LNCAP (cell line): Measurements from ENCODE around the gene RAB11FIP3.

Source experiments
- TF ChIP-seq, protein P1 (sequence below): fragments of 450-650 bp; IDR thresholded peaks from 2 replicates; pipeline ENCODE4 v1.5.1; 2017; ENCODE audit warnings: mild to moderate bottlenecking

The RAB11FIP3 gene

GRCh38 chr16:398561-399339, 26.7 kb upstream of the RAB11FIP3 start:
- TF ChIP-seq, protein P1, sequence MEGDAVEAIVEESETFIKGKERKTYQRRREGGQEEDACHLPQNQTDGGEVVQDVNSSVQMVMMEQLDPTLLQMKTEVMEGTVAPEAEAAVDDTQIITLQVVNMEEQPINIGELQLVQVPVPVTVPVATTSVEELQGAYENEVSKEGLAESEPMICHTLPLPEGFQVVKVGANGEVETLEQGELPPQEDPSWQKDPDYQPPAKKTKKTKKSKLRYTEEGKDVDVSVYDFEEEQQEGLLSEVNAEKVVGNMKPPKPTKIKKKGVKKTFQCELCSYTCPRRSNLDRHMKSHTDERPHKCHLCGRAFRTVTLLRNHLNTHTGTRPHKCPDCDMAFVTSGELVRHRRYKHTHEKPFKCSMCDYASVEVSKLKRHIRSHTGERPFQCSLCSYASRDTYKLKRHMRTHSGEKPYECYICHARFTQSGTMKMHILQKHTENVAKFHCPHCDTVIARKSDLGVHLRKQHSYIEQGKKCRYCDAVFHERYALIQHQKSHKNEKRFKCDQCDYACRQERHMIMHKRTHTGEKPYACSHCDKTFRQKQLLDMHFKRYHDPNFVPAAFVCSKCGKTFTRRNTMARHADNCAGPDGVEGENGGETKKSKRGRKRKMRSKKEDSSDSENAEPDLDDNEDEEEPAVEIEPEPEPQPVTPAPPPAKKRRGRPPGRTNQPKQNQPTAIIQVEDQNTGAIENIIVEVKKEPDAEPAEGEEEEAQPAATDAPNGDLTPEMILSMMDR = no peak

DNA sequence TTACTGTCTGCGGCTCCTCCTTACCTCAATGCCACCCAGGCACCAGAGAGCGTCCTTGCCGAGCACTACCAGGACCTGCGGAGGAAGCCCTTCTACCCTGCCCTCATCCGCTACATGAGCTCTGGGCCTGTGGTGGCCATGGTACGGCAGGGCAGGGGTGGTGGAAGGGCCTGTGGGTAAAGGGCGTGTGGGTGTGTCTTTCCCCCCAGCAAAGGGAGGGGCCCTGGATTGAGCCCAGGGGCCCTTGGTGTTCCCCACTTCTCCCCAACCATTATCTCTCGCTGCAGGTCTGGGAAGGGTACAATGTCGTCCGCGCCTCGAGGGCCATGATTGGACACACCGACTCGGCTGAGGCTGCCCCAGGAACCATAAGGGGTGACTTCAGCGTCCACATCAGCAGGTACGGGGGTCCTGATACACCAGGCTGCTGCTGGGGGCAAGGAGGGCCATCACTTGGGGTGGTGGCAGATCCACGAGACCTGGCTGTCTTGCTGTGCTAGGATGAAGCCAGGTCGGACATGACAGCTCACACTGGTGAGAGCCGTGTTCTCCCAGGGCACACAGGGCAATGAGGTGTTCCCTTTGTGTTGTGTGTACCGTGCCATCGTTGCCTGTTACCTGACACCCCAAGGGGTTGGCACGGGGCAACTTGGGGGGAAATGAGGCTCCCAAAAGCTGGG, 26.0 kb upstream of the RAB11FIP3 start:
- TF ChIP-seq, protein P1 = no peak

- TF ChIP-seq, protein P1 = no peak
These were observed 25.3 kb upstream of the RAB11FIP3 start for GRCh38 chr16:400061-400591.

DNA sequence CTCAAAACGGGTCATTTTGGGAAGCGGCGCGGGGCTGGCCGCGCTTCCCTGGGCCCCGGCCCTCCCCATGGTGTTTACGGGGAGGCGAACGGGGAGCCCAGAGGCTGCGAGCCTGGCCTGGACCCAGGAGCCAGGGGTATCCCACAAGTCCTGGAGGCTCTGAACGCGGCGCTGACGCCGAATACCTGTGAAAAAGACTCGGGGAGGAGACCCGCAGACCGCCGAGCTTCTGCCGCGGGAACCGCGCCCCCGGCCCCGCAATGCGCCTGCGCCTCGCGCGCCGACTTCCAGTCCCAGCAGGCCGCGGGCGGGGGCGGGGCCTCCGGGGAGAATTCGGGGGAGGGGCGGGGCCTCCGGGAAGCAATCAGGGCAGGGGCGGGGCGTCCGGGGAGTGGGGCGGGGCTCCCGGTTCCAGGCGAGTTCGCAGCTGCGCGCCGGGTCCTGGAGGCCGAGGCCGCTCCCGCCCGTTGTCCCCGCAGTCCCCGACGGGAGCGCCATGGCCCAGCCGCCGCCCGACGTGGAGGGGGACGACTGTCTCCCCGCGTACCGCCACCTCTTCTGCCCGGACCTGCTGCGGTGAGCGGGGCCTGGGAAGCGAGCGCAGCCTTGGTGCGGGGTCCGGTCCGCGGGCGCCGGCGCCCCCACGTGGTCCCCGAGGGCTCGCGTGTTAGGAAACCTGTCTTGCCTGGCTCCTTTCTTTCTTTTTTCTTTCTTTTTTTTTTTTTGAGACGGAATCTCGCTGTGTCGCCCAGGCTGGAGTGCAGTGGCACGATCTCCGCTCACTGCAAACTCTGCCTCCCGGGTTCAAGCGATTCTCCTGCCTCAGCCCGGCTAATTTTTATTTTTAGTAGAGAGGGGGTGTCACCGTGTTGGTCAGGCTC, 23.7 kb upstream of the RAB11FIP3 start, which contains the start of gene DECR2:
Gene DECR2, plus strand, starts transcription at position 418 of the 881 bp plus-strand sequence. Its CDS starts 79 bp downstream, at position 497.
- TF ChIP-seq, protein P1 = peak; percentile 58

DNA sequence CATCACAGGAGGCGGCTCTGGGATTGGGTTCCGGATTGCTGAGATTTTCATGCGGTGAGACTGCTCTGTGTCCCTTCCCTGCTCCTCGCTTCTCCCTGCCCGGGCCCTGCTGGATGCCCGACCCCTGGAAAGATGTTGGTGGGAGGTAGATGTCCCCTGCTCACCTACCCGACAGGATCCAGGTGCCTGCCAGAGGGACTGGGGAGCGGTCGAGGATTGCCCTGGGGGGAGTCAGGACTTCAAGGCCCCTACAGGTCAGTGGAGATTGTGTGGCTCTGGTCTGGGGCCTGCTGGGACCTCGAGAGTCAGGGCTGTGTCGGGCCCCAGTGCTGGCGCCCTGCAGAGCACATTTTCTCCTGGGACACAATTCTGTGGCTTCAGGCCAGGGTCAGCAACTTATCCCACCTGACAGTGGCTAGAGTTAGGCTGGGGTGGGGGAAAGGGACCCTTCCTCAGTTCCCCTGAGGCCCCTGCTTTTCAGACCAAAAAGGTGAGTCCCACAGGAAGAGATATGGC, 20.4 kb upstream of the RAB11FIP3 start:
- TF ChIP-seq, protein P1 = no peak

DNA sequence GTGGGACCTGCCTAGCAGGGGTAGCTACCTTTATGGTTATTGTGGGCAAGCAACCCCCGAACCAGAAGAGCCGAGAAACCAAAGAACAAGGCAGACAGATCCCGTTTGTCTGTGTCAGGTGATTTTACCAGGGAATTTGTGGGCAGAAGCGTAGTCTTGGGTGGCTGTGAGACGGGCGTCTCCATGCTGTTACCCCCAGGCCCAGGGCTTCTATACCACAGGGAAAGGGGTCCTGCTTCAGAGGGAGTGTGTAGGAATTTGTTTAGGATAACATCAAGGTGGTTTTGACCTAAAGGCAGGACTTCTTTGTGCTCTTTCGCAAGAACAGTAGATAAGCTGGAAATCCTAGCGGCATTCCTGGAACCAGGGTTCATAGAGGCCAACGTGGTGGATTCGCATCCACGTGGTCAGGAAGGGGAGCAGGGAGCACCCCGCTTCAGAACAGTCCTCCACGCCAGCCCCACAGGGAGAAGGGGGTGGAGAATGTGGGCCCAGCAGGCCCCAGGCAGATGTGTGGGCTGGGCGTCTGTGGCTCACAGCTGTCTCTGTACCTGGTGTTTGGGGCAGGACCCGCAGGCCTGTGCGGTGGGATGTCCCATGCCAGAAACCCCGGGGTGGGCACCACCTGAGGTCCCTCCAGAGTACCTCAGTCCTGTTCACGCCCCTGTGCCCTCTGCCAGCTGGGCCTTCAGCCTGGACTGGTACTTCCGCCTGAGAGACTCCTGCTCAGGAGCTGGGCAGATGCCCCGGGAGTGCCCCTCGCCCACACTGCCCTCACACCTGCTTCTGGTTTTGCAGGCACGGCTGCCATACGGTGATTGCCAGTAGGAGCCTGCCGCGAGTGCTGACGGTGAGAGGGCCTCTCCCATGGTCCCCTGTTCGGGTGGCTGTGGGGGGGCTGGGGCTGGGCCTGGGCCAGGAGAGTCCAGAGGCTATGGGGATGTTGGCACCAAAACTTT, 19.6 kb upstream of the RAB11FIP3 start:
- TF ChIP-seq, protein P1 = no peak
